Endothelial cell of umbilical vein (primary cell): ENCODE data around the gene GAA. TPM values are rescaled to one million over a fixed set of nuclear protein-coding genes. Genes with fewer than 3 reads are reported as not detected.

Source experiments
- BruUV-seq: library from RNA; stranded (reverse); fragments of 400-500 nt; replicated peaks from 2 replicates; lab custom pipeline; 2021; lab: Mats Ljungman, UMichigan
- CTCF ChIA-PET: fragments of 300-600, 350-600 bp; sonication (Branson Sonifier 250); formaldehyde crosslinking; loops from one replicate; lab custom pipeline; 2021; ENCODE audit warnings: antibody characterized with exemption, inconsistent platforms; lab: Charles Lee
- POLR2A ChIA-PET: fragments of 300-600, 350-600 bp; sonication (Branson Sonifier 250); formaldehyde crosslinking; loops from one replicate; lab custom pipeline; 2021; ENCODE audit warnings: antibody characterized with exemption, inconsistent platforms; lab: Charles Lee
- DNase-seq: peaks from one replicate; pipeline ENCODE4 v3.0.0-alpha.2; 2011; ENCODE audit warnings: low read depth, low spot score
- FAIRE-seq: peaks from 2 replicates; lab custom pipeline; 2011; peaks lifted over from hg19 to GRCh38; lab: Jason Lieb, UNC
- H2AFZ ChIP-seq: 2 replicates; pipeline ENCODE4 v1.6.0; 2012; ENCODE audit warnings: low read depth, low read length, control low read depth, inconsistent platforms
- H3K27ac ChIP-seq: 2 replicates; pipeline ENCODE4 v1.5.1; 2011; ENCODE audit warnings: low read depth, mild to moderate bottlenecking, control low read depth, low read length, moderate library complexity; ENCODE audit not compliant: insufficient read depth
- H3K27me3 ChIP-seq, 2 experiments: 2 replicates each; pipeline versions ENCODE4 v1.6.0 to v1.6.1; 2011; ENCODE audit warnings: low read length in 2 of 2, mixed read lengths in 1 of 2; ENCODE audit not compliant: control insufficient read depth in 2 of 2, insufficient read depth in 2 of 2
- H3K36me3 ChIP-seq, 2 experiments: 2 replicates in 1 of 2; 3 replicates in 1 of 2; pipeline ENCODE4 v1.5.1; 2011; ENCODE audit warnings: low read length in 2 of 2, mild to moderate bottlenecking in 1 of 2, moderate library complexity in 1 of 2; ENCODE audit not compliant: control insufficient read depth in 2 of 2, insufficient read depth in 2 of 2; ENCODE audit errors: extremely low read depth in 1 of 2
- H3K4me1 ChIP-seq: 3 replicates; pipeline ENCODE4 v1.5.1; 2011; ENCODE audit warnings: mild to moderate bottlenecking, low read length; ENCODE audit not compliant: control insufficient read depth, insufficient read depth; ENCODE audit errors: extremely low read depth
- H3K4me2 ChIP-seq: 2 replicates; pipeline ENCODE4 v1.6.1; 2011; ENCODE audit warnings: low read length, control low read depth, mixed read lengths; ENCODE audit not compliant: insufficient read depth
- H3K4me3 ChIP-seq, 3 experiments: fragments of 200-600 bp in 1 of 3; sonication (generic), shearing (Covaris generic) in 1 of 3; replicated peaks in 1 of 3; 2 replicates each; pipeline ENCODE4 v1.5.1; 2011 to 2016; ENCODE audit warnings: control low read depth in 3 of 3, low read length in 3 of 3, mild to moderate bottlenecking in 2 of 3, inconsistent platforms in 1 of 3, low read depth in 1 of 3, moderate library complexity in 1 of 3; ENCODE audit not compliant: insufficient read depth in 1 of 3
- H3K79me2 ChIP-seq: 2 replicates; pipeline ENCODE4 v1.6.0; 2012; ENCODE audit warnings: low read length, inconsistent platforms; ENCODE audit not compliant: control insufficient read depth, insufficient read depth
- H3K9ac ChIP-seq: replicated peaks from 2 replicates; pipeline ENCODE3; 2011; ENCODE audit warnings: low read length, control low read depth; ENCODE audit not compliant: insufficient read depth; ENCODE audit errors: extremely low read depth
- H3K9me1 ChIP-seq: replicated peaks from 3 replicates; pipeline ENCODE4 v1.6.0; 2011; ENCODE audit warnings: mild to moderate bottlenecking, low read length; ENCODE audit not compliant: control insufficient read depth, insufficient read depth; ENCODE audit errors: extremely low read depth
- H3K9me3 ChIP-seq: replicated peaks from 2 replicates; pipeline ENCODE4 v1.5.1; 2012; ENCODE audit warnings: low read length, inconsistent platforms; ENCODE audit not compliant: control insufficient read depth, insufficient read depth
- H4K20me1 ChIP-seq: replicated peaks from 2 replicates; pipeline ENCODE3; 2011; ENCODE audit warnings: mild to moderate bottlenecking, low read length; ENCODE audit not compliant: control insufficient read depth, insufficient read depth; ENCODE audit errors: extremely low read depth
- EZH2 ChIP-seq: IDR thresholded peaks from 2 replicates; pipeline ENCODE4 v1.6.1; 2012; ENCODE audit warnings: borderline replicate concordance, low read depth, mild to moderate bottlenecking, moderate library complexity, low read length, inconsistent platforms; ENCODE audit not compliant: severe bottlenecking
- FOS ChIP-seq: IDR thresholded peaks from 2 replicates; pipeline ENCODE4 v1.6.1; 2011; ENCODE audit warnings: mild to moderate bottlenecking, low read length, moderate library complexity, borderline replicate concordance; ENCODE audit not compliant: insufficient read depth
- GATA2 ChIP-seq: IDR thresholded peaks from 2 replicates; pipeline ENCODE4 v1.7.0; 2011; ENCODE audit warnings: low read depth, mild to moderate bottlenecking, moderate library complexity, mixed read lengths, low read length; ENCODE audit not compliant: insufficient read length, insufficient read depth
- JUN ChIP-seq: IDR thresholded peaks from 2 replicates; pipeline ENCODE4 v1.6.1; 2011; ENCODE audit warnings: borderline replicate concordance, low read depth; ENCODE audit not compliant: insufficient read length, insufficient read depth
- MAX ChIP-seq: IDR thresholded peaks from 2 replicates; pipeline ENCODE4 v1.6.1; 2011; ENCODE audit not compliant: insufficient read depth, insufficient read length
- MYC ChIP-seq: IDR thresholded peaks from one replicate; pipeline ENCODE4 v1.6.1; 2011; ENCODE audit warnings: mild to moderate bottlenecking, low read depth, low read length
- POLR2A ChIP-seq: IDR thresholded peaks from 2 replicates; pipeline ENCODE4 v1.6.1; 2012; ENCODE audit warnings: low read depth, mild to moderate bottlenecking, control low read depth, low read length
- POLR2AphosphoS5 ChIP-seq: IDR thresholded peaks from 2 replicates; pipeline ENCODE4 v1.6.1; 2012; ENCODE audit warnings: low read depth, mild to moderate bottlenecking, control low read depth, low read length, moderate library complexity; ENCODE audit not compliant: insufficient read depth
- dilution Hi-C: fragments of 300-500 bp; cut with MboI; formaldehyde crosslinking; loops from one replicate; pipeline ENCODE4 v1.15.0; 2019; ENCODE audit warnings: low sequenced_read_pairs; ENCODE audit not compliant: extremely low pct_ligation_motif_present
- intact Hi-C: fragments of 100-400 bp; cut with micrococcal nuclease; formaldehyde crosslinking; loops from one replicate; pipeline ENCODE4 v1.10.0; 2022
- polyA plus RNA-seq, 4 experiments: library from polyadenylated mRNA; depleted of rRNA in 3 of 4; stranded (reverse) in 3 of 4; unstranded in 1 of 4; fragments of >200 nt; gene quantifications; 2 replicates each; pipeline versions ENCODE4 v1.2.1 to v1.2.3, GENCODE V29; 2011 to 2012; ENCODE audit warnings: missing spikeins in 1 of 4
- total RNA-seq: library from RNA; stranded (reverse); gene quantifications from 2 replicates; pipeline ENCODE4 v1.2.3, GENCODE V29; 2021
- TF ChIP-seq, protein P1 (sequence below), 2 donors: IDR thresholded peaks; 1 replicate in 1 of 2; 2 replicates in 1 of 2; pipeline ENCODE4 v1.5.1; 2011; ENCODE audit warnings: low read length in 2 of 2, mild to moderate bottlenecking in 2 of 2, moderate library complexity in 2 of 2, control low read depth in 1 of 2, inconsistent platforms in 1 of 2, low read depth in 1 of 2; ENCODE audit not compliant: insufficient read depth in 1 of 2; ENCODE audit errors: extremely low read depth in 1 of 2

GAA gene
- total and polyA plus RNA-seq, 2 donors (not counting 3 experiments of a cell fraction or from before 2014, with no cell fraction given), result 26.3 to 49.7 TPM

- dilution Hi-C loops (no loop called here), intact Hi-C loops (no loop called here)
- no peak for DNase-seq
- H3K36me3 ChIP-seq, result no peaks in the 10 kb centered on the region
- no peak for FAIRE-seq
- ChIA-PET POLR2A (no interaction called here), CTCF (interaction anchor here (0.9 kb wide), 1 partner anchor 13 kb away, joined by 3 read pairs; no protein-coding TSS in a partner anchor)
- H3K9me3 ChIP-seq, result no peaks in the 10 kb centered on the region
- no peak overlapping the region for H3K9ac ChIP-seq
- no peaks in the 10 kb centered on the region for H4K20me1 ChIP-seq
- H3K79me2 ChIP-seq, result no peaks in the 10 kb centered on the region
- H3K27me3 ChIP-seq, result no peaks in the 10 kb centered on the region
- no peak overlapping the region for H3K4me3 ChIP-seq
- H2AFZ ChIP-seq, result no peak overlapping the region
- no peak overlapping the region for H3K4me2 ChIP-seq
- no peaks in the 10 kb centered on the region for H3K4me1 ChIP-seq
- H3K9me1 ChIP-seq, result no peaks in the 10 kb centered on the region
- BruUV-seq, result no TSS peak
- no peak for TF ChIP-seq POLR2A
- no peak for TF ChIP-seq EZH2
- TF ChIP-seq, protein P1, sequence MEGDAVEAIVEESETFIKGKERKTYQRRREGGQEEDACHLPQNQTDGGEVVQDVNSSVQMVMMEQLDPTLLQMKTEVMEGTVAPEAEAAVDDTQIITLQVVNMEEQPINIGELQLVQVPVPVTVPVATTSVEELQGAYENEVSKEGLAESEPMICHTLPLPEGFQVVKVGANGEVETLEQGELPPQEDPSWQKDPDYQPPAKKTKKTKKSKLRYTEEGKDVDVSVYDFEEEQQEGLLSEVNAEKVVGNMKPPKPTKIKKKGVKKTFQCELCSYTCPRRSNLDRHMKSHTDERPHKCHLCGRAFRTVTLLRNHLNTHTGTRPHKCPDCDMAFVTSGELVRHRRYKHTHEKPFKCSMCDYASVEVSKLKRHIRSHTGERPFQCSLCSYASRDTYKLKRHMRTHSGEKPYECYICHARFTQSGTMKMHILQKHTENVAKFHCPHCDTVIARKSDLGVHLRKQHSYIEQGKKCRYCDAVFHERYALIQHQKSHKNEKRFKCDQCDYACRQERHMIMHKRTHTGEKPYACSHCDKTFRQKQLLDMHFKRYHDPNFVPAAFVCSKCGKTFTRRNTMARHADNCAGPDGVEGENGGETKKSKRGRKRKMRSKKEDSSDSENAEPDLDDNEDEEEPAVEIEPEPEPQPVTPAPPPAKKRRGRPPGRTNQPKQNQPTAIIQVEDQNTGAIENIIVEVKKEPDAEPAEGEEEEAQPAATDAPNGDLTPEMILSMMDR (IDR thresholded peaks at IDR 0.05; ENCODE audit: extremely low read depth in 1 of 2, insufficient read depth in 1 of 2, low read depth in 1 of 2, low read length in 2 of 2), result no peak
- no peak for TF ChIP-seq POLR2AphosphoS5
- TF ChIP-seq MYC, result no peak
- TF ChIP-seq JUN, result no peak
- TF ChIP-seq MAX, result no peak
- no peak for TF ChIP-seq GATA2
- no peak for TF ChIP-seq FOS
- H3K27ac ChIP-seq, result no peak overlapping the region
These were observed 10.5 kb downstream of the GAA start for GRCh38 chr17:80111702-80112470.
